NCI-H2171 (cell line): ENCODE measurements around the gene GAL3ST2.
"Not testable (repeated sequence)": the region's sequence is repeated elsewhere in the genome, so short reads cannot be mapped to it uniquely, and the experiment has no call there.

Source experiments
- DNase-seq: peaks from one replicate; lab custom pipeline; 2025; lab: John Stamatoyannopoulos, UW

The GAL3ST2 gene

DNA sequence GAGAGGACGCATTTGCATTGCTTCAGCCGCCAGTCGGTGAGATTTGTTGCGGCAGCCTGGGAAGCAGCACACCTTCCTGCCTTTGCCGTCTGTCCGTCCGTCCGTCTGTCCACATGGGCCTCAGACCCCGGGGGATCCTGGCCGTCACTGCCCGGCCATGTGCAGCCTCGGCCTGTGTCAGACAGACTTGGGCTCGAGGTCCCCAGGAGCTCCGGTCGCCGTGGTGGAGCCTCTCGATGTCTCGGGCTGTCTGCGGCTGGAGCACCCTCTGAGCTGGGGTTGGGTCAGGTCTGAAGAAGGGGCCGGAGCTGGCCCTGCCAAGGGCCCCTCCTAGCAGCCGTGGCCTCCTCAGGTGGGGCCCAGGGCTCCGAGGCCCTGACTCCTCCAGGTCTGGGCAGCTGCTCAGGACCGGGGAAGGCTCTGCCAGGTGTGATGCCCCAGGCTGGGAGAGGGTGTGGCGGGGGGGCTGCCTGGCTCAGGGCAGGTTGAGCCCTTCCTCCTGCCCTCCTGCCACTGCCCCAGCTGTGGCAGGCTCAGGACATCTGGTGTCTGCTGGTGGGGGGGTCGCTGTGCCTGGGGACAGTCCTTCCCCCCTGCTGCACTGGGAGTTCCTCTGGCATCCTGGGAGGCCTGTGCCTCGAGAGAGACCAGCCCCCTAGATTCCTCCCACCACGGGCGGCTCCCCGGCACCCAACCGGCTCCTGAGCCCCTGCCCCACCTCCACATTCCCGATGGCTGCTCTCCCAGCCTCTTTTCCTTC is 44.2 kb downstream of the GAL3ST2 start:
- no peak for DNase-seq

DNA sequence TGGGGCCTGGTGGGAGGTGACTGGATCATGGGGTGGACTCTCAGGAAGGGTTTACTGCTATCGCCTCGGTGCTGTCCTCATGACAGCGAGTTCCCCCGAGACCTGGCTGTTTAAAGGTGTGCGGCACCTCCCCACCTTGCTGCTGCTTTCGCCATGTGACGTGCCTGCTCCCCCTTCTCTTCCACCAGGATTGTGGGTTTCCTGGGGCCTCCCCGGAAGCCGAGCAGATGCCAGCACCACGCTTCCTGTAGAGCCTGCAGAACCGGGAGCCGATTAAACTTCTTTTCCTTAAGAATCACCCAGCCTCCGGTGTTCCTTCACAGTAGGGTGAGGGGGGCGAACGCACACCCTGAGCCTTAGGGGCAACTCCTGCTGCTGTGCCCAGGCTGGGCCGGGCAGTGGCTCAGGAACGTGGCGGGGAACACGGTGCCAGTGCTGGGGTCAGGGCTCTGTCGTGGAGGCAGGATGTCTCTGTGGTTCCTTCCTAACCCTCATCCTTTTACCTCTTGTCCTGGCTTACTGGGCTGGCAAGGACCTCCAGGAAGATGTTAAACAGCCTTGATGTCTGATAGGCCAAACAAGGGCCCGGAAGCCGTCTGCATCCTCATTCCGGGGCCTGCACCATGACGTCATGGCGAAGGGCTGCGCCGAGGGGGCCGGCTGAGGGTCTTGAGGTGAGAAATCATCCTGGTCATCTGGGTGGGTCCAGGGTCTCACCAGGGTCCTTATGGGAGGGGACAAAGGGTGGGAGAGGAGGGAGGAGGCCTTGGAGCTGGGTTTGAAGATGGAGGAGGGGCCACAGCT is 45.0 kb downstream of the GAL3ST2 start:
- DNase-seq: no peak

- no peak for DNase-seq
Measured at GRCh38 chr2:241822264-241822623, 45.6 kb downstream of the GAL3ST2 start.

DNA sequence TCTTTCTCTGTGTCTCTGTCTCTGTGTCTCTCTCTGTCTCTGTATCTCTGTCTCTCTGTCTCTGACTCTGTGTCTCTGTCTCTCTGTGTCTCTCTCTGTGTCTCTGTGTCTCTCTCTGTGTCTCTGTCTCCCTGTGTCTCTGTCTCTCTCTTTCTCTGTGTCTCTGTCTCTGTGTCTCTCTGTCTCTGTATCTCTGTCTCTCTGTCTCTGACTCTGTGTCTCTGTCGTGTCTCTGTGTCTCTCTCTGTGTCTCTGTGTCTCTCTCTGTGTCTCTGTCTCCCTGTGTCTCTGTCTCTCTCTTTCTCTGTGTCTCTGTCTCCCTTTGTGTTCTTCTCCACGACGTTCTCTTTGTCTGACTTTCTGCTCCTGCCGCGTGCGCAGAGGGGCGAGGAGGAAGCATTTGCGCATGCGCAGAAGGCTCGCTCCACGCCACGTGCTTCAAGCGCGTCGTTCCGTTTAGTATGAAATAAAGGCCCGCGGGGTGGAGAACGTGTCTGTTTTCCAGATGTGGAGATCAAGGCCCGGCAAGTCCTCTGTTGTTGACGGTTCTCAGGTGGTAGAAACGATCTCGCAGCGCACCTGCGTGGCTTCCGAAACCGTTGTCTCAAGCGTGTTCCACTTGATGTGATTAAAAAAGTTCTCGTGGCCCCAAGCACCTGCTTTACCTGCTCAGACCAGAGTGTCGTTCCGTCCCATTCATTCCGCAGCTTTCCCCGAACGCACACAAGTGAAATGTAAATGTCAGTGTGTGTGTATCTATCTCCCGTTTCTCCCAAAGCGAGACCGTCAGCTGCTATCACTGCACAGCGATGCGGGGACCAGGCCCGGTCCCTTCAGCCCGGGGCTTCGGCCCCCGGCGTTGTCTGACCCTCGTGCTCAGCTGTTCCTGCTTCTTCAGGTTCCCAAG is 47.2 kb downstream of the GAL3ST2 start:
- DNase-seq: not testable (repeated sequence)

GRCh38 chr2:241827394-241827793 is 50.8 kb downstream of the GAL3ST2 start:
- DNase-seq: no peak

DNA sequence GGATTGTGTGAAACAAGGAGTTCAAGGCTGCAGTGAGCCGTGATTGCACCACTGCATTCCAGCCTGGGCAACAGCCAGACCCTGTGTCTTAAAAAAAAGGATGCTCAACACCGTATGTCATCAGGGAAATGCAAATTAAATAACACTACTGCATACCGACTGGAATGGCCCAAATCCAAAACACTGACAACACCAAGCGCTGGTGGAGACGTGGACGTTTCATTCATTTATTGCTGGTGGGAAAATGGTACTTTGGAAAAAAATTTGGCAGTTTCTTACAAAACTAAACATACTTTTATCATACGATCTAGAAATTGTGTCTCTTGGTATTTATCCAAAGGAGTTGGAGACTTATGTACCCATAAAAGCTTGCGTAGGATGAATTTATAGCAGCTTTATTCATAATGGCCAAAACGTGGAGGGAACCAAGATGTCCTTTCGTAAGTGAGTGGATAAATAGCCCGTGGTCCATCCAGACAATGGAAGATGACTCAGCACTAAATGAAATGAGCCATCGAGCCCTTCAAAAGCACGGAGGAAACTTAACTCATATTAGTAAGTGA is 56.6 kb downstream of the GAL3ST2 start:
- no peak for DNase-seq

GRCh38 chr2:241833756-241834526 is 57.3 kb downstream of the GAL3ST2 start:
- DNase-seq: not testable (repeated sequence)

DNA sequence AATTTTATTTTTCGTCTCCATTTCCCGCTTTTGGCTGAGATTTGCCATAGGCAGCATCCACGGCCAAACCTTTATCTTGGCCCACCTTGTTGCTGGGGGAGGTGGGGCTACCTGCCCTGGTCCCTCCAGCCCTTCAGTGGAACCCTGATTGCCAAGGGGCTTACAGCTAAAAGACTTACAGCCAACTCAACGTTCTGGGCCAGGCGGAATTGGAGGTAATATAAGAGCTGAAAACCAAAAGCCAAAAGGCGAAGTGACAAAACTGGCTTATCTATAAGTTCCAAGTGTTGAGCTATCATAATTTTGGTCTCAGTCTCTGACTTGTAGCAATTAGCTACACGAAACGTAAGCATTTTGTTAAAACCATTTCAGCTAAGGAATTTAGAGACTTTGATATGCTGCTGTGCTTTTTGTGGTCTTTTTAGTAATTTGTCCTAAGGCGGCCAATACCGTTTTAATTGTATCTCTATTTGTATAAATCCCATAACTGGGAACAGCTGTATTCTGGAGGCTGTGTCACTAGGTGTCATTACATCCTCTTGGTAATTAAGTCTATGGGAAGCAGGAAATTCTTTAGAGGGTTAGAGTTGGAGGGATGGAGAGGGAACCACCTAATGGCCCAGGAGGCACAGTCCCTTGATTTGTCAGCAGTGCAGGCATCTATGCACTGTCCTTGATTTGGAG is 58.0 kb downstream of the GAL3ST2 start:
- no peak for DNase-seq

DNA sequence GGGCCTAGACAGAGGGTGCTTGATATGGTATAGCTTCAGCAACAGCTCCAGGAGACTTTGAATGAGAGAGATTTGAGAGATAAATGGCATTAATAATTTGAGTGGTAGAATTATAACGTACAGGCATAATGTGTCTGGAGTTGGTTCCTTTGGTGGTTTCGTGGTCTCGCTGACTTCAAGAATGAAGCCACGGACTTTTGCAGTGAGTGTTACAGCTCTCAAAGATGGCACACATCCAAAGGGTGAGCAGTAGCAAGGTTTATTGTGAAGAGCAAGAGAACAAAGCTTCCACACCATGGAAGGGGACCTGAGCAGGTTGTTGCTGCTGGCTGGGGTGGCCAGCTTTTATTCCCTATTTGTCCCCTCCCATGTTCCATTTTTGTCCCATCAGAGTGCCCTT is 59.0 kb downstream of the GAL3ST2 start:
- DNase-seq: no peak

DNA sequence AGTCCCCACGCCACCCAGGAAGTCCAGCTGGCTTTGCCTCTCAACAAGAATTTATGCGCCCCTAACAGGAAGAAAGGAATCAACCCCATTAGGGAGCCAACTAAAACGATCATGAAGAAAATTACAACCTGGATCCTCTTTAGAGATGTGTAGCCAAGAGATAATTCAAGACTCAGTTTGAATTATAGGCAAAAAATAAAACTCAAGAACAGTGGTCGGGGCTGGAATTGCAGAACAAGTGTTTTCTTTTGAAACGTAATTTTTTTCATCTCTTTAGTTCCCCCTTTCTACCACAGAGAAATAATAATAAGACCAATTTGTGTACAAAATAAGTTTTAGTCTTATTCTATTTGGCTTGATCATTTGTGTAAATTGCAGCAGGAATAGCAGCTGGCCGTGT is 59.7 kb downstream of the GAL3ST2 start:
- no peak for DNase-seq

- no peak for DNase-seq
Measured at GRCh38 chr2:241837197-241837965, 60.8 kb downstream of the GAL3ST2 start.

DNA sequence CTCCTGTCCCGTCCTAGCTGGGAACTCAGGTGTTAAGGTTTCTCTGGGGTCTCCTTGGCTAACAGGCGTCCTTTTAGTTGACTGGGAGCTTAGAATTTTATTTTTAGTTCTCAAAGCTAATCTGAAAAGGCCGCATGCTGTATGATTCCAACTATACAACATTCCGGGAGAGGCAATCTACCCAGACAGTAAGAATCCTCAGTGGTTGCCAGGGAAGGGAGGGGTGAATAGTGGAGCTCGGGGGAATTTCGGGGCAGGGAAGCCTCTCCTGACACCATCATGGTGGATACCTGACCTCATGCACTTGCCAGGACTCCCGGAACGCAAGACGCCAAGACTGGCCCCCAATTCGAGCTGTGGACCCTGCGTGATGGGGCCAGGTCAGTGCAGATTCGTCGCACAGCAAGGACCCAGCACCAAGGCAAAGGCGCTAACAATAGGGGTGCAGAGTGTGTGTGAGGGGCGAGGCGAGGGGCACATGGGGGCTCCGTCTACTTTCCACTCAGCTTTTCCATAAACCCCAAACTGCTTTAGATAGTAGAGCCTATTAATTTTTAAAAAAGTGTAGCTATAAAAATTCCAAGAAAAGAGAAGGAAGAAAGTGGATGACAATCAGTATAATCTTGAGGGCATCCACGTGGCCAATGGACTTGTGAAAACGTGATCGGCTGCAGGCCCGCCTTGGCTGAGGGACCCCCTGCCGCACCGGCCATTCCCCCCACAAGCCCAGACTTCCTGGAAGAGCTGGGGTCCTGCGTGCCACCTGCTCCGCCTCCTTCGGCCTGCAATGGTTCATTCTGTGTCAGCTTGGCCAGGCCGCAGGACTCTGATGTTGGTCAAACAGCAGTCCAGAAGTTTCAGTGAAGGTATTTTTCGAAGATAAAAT is 64.8 kb downstream of the GAL3ST2 start:
- DNase-seq: no peak

DNA sequence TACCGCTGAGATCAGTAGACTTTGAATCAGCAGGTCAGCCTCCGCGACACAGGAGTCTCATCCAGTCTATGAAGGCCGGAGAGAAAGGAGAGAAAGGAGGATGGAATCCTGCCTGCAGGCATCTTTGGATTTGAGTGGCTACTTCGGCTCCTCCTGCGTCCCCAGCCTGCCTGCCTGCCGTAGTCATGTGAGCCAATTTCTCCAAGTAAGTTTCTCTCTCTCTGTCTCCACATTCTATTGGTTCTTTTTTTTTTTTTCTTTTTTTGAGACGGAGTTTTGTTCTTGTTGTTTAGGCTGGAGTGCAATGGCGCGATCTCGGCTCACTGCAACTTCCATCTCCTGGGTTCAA is 65.4 kb downstream of the GAL3ST2 start:
- no peak for DNase-seq

- no peak for DNase-seq
Measured at GRCh38 chr2:241842620-241843211, 66.1 kb downstream of the GAL3ST2 start.

- no peak for DNase-seq
Measured at GRCh38 chr2:241843321-241844065, 66.9 kb downstream of the GAL3ST2 start.

DNA sequence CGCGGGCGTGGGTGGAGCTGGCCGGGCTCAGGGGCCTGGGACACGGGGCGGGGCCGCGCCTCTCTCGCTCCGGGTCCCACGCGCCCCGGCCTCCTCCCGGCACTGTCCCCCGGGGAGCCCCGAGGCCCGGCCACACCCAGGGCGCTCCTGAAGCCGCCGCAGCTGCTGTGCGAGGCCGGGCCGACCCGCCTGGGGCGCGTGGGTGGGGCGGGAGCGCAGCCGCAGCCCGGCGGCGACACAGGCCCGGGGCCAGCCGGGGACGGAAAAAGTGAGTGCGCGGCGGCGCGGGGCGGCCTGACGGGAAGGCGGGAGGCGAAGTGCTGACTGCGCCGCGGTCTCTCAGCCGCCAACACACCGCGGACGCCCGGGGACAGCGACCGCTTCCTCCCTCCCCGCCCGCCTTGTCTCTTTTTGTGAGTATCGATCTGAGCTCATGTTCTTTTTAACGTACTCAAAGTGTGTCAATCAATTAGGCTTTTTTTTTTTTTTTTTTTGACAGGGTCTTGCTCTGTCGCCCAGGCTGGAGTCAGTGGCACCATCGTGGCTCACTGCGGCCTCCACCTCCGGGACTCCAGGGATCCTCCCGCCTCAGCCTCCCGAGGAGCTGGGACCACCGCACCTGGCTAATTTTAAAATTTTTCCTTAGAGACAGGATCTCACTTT is 67.6 kb downstream of the GAL3ST2 start:
- DNase-seq: peak; percentile 9

GRCh38 chr2:241844831-241845578 is 68.4 kb downstream of the GAL3ST2 start:
- no peak for DNase-seq
